ENCODE data around the gene PDE8B.

DNA sequence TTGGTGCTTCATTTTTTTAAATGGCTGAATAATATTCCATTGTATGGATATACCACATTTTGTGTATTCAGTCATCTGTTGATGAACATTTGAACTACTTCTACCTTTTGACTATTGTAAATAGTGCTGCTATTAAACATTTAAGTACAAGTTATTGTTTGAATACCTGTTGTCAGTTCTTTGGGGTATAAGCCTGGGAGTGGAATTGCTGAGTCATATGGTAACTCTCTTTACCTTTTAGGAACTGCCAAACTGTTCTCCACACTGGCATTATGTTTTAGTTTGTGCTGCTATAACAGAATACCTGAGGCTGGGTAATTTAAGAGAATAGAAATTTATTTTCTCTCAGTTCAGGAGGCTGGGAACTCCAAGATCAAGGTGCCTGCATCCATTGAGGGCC is 15.7 kb upstream of the PDE8B start:
- TF ChIP-seq, protein P1, sequence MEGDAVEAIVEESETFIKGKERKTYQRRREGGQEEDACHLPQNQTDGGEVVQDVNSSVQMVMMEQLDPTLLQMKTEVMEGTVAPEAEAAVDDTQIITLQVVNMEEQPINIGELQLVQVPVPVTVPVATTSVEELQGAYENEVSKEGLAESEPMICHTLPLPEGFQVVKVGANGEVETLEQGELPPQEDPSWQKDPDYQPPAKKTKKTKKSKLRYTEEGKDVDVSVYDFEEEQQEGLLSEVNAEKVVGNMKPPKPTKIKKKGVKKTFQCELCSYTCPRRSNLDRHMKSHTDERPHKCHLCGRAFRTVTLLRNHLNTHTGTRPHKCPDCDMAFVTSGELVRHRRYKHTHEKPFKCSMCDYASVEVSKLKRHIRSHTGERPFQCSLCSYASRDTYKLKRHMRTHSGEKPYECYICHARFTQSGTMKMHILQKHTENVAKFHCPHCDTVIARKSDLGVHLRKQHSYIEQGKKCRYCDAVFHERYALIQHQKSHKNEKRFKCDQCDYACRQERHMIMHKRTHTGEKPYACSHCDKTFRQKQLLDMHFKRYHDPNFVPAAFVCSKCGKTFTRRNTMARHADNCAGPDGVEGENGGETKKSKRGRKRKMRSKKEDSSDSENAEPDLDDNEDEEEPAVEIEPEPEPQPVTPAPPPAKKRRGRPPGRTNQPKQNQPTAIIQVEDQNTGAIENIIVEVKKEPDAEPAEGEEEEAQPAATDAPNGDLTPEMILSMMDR (IDR thresholded peaks at IDR 0.05): no peak
- no peak for TF ChIP-seq POLR2A (IDR thresholded peaks at IDR 0.05)

Measured in ovary (tissue), 3 donors.